Globus pallidus (tissue), 1 donor: ENCODE results near the gene MYADM.
"Not testable (repeated sequence)": the region's sequence is repeated elsewhere in the genome, so short reads cannot be mapped to it uniquely, and the experiment has no call there.

ENCODE experiments used
- DNase-seq: peaks from one replicate; pipeline ENCODE4 v3.0.0-alpha.2; 2015; ENCODE audit warnings: low spot score

MYADM gene

DNA sequence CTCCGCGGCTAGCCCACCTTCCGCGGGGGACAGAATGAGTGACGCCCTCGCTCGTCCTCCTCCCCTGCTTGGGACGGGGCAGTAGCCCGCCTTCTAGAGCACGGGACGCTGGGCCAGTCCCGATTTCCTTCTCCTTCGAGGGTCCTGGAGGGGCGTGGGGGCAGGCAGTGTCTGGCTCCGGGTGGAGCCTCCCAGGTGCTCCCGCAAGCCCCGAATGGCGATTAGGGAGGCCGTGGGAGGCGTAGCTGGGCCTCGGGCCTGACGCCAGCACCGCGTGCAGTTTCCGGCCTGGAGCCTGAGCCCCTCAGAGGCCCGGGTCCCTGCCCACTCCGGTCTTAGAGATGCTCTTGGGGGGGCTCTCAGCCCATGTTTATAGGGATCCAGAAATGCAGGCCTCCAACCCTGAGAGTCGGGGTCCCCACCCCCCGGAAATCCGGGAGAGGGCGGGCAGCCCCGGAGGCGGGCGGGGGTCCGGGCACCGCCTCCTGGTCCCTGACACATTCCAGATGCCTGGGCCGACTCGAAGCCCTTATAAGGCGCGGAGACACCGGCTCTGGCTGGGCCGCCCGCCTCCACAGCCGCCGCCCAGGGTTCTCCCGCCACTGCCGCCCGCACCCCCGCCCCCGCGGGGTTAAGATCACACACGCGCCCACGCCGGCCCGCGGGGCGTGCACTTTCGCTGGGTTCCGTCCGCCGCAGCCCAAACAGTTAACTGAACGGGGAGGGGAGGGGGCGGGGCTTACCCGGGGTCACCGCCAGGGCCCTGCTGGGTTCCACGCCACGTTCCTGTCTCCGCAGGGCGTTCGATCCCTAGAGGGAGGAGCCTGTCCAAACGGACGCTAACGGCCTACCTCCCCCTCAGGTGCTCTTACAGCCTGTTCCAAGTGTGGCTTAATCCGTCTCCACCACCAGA lies 1.5 kb downstream of the MYADM start:
- DNase-seq = peak; percentile 61

DNA sequence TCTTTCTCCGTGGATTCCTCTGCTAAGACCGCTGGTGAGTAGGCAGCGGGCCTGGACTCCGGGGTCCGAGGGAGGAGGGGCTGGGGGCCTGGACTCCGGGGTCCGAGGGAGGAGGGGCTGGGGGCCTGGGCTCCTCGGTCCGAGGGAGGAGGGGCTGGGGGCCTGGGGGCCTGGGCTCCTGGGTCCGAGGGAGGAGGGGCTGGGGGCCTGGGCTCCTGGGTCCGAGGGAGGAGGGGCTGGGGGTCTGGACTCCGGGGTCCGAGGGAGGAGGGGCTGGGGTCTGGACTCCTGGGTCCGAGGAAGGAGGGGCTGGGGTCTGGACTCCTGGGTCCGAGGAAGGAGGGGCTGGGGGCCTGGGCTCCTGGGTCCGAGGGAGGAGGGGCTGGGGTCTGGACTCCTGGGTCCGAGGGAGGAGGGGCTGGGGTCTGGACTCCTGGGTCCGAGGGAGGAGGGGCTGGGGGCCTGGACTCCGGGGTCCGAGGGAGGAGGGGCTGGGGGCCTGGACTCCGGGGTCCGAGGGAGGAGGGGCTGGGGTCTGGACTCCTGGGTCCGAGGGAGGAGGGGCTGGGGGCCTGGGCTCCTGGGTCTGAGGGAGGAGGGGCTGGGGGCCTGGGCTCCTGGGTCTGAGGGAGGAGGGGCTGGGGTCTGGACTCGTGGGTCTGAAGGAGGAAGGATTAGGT lies 2.3 kb downstream of the MYADM start:
- DNase-seq = not testable (repeated sequence)

- DNase-seq = no peak
Observed at GRCh38 chr19:53870485-53870844, 2.8 kb downstream of the MYADM start.

- peak; percentile 49 for DNase-seq
Observed at GRCh38 chr19:53871454-53871853, 3.8 kb downstream of the MYADM start.

- no peak for DNase-seq
Observed at GRCh38 chr19:53872762-53873161, 5.1 kb downstream of the MYADM start.

GRCh38 chr19:53873773-53874605 lies 6.3 kb downstream of the MYADM start:
- DNase-seq = no peak

DNA sequence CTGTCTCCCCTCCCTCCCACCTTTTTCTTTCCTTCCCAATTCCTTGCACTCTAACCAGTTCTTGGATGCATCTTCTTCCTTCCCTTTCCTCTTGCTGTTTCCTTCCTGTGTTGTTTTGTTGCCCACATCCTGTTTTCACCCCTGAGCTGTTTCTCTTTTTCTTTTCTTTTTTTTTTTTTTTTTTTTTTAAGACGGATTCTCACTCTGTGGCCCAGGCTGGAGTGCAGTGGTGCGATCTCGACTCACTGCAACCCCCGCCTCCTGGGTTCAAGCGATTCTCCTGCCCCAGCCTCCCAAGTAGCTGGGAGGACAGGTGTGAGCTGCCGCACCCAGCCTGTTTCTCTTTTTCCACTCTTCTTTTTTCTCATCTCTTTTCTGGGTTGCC lies 6.9 kb downstream of the MYADM start:
- no peak for DNase-seq

DNA sequence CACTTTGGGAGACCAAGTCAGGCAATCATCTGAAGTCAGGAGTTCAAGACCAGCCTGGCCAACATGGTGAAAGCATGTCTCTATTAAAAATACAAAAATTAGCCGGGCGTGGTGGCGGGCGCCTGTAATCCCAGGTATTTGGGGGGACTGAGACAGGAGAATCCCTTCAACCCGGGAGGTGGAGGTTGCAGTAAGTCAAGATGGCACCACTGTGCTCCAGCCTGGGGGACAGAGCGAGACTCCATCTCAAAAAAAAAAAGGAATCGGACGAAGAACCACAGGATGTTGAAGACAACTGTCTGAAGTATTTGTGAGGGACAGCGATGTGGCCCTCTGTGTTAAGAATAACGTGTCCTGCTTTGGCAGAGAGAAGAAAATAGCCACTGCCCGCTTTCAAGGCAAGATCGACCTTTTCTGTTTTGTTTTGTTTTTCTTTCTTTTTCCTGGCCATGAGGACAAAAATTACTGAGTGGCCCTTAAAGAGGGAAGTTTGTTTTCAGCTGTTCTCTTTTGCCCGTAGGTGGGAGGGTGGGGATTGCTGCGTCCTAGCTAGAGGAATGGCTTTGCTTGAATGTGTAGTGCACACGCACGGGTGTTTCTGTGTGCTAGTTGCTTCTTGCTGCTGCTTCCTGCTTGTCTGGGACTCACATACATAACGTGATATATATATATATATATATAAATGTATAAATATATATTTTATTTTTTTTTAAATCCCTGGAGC lies 8.1 kb downstream of the MYADM start:
- DNase-seq = no peak

DNA sequence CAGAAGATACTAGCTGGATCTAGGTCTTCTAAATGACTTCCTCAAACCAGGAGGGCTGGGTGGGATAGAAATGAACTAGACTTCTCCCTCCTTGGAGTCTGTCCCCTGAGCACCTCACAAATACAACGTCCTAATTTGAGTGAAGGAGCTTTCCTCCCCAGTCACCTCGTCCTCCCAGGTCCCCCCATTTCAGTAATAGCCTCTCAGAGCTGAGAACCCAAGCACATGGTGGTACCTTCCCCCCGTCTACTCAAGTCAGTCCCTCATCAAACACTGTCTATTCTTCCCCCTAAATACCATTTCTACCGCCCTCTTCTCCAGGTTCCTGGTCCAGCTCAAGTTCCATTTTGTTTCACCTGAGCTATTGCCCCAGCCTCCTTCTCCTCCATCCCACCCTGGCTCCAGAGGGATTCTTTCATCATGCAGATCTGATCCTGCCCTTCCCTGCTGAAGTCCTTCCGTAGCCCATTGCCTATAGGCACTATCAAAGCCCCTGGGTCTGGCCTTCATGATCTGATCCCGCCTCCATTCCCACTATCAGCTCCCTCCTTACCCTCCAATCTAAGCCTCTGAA lies 9.1 kb downstream of the MYADM start:
- no peak for DNase-seq

DNA sequence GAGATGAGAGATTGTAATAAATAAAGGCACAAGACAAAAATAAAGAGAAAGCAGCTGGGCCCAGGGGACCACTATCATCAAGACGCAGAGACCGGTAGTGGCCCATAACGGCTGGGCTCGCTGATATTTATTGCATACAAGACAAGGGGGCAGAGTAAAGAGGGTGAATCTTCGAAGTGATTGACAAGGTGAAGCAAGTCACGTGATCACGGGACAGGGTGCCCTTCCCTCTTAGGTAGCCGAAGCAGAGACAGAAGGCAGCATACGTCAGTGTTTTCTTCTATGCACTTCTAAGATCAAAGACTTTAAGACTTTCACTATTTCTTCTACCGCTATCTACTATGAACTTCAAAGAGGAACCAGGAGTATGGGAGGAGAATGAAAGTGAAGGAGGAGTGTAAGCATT lies 9.7 kb downstream of the MYADM start:
- no peak for DNase-seq

GRCh38 chr19:53878776-53879139 lies 11.1 kb downstream of the MYADM start:
- no peak for DNase-seq

DNA sequence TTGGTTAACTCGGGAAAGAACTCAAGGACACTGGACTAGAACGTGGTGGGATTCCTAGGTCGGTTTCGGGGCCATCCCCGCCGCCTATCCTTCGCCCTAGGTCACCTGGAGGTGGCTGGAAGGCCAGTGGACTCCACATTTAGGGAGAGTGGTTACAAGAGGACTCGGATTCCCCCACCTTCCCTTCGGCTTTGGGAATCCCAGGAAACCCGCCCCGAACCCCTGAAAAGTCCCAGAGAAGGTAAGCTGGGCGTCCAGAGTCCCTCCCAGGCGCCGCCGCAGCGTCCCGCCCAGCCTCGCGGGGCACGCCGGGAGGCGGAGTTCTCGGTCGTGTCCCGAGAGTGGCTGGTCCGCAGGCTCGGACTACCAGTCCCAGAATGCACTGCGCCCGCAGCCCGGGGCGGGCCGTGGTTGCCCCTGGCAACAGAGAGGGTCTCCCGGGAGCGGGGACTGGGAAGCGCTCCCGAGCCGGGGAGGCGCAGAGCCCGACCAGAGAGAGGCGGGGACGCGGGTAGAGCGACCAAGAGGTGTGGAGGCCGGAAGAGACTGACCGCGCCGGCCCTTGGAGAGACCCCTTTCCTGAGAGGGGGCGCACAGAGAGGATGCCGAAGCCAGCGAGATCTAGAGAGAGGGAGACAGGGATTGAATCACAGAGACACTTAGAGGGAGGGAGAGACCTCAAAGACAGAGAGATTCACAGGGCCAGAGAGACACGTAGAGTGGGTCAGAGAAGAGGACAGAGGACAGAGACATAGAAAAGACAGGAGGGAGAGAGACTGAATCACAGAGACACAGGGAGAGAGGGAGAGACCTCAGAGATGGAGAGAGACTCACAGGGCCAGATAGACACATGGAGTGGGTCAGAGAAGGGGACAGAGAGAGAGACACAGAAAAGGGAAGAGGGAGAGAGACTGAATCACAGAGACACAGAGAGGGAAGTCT lies 11.7 kb downstream of the MYADM start:
- DNase-seq = peak; percentile 84

DNA sequence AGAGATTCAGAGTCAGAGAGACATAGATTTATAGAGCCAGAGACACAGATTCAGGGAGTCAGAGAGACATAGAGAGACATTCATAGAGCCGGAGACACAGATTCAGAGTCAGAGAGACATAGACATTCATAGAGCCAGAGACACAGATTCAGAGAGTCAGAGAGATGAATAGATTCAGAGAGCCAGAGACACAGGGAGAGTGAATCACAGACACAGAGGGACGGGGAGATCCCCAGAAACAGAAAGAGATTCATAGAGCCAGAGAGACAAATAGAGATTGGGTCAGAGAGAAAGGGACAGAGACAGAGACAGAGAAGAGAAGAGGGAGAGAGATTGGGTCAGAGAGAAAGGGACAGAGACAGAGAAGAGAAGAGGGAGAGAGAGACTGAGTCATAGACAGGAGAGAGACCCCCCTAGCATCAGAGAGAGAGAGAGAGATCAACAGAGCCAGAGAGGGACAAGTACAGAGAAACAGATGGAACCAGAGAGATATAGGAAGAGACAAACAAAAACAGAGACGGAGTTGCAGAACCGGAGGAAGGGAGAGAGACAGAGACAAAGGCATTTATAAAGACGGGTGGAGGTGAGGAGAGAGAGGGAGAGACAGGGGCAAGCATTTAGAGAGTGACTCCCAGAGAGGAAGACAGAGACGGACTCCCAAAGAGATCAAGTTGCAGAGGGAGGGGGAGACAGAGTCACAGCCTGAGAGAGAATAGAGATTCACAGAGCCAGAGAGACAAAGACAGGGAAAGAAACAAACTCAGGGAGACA lies 13.2 kb downstream of the MYADM start:
- DNase-seq = no peak

GRCh38 chr19:53881482-53882390 lies 14.1 kb downstream of the MYADM start, which contains the start of gene PRKCG:
TSS of gene PRKCG (plus strand) at chr19:53882197. CDS start at chr19:53882495, 298 bp downstream.
- no peak for DNase-seq

DNA sequence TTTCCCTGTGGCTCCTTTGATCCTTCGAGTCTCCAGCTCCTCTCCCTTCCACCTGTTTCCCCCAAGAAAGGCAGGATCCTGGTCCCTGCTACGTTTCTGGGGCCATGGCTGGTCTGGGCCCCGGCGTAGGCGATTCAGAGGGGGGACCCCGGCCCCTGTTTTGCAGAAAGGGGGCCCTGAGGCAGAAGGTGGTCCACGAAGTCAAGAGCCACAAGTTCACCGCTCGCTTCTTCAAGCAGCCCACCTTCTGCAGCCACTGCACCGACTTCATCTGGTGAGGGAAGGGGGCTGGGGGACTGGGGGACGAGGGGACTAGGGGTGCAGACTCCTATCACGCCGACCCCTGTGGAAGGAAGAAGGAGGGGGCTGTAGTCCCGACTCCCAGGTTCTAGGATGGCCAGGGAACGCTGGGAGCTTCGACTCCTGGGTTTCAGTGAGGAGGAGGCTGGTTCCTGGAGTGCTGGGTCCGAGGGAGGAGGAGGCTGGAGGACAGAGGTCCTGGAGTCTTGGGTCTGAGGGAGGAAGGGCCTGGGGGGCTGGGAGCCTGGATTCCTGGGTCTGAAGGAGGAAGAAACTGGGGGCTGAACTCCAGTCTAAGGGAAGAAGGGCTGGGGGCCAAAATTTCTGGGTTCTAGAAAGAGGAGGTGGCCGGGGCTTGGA lies 14.8 kb downstream of the MYADM start:
- no peak for DNase-seq

DNA sequence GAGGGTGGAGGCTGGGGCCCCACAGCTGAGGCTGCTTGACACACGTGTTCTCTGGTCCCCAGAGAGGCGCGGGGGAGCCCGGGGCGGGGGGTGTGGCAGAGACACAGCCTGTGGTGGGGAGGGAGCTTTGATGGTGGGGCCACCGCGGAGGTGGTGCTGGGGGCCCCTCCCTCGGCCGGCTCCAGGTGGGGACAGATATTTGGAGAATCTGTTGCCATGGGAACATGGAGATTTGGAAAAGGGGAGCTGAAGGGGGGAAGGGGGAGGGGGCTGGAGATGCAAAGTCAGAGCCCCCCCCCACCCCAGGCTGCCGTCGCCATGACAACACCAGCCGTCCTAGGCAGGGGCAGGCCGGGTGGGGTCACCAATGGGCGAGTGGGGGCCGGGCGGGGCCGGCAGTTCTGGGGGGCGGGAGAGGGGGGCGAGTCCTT lies 15.6 kb downstream of the MYADM start:
- no peak for DNase-seq

GRCh38 chr19:53883741-53884140 lies 16.1 kb downstream of the MYADM start:
- DNase-seq = no peak

DNA sequence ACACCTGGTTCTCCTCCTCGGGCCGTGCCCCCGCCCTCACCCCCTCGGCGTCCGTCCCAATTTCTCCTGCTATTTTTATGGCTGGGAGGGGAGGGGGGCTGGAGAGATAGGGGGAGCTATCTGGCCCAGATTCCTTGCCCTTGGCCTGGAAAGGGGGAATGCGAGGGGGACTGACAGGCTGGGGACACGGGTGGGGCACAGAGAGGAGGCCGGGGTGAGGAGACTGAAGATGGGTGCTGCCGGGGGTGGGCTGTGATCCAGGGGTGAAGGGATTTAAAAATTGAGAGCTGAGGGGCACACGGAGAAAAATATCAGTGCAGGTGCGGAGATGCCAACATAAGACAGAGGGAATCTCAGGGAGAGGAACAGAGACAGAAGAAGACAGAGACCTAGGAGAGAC lies 16.6 kb downstream of the MYADM start:
- DNase-seq = no peak
